Upper lobe of left lung (tissue), 4 donors: ENCODE measurements around the gene CDK6.

Experiments used
- CTCF ChIP-seq, 6 experiments: fragments of 450-650 bp in 4 of 6; fragments of 200-600 bp in 2 of 6; sonication (generic) in 2 of 6; IDR thresholded peaks; one replicate each; pipeline ENCODE4 v1.5.1; 2016 to 2019; ENCODE audit warnings: antibody characterized with exemption in 6 of 6
- POLR2A ChIP-seq, 4 donors: fragments of 450-650 bp; IDR thresholded peaks; one replicate each; pipeline ENCODE4 v1.5.1; 2016 to 2017; ENCODE audit warnings: antibody characterized with exemption in 4 of 4, mild to moderate bottlenecking in 2 of 4

- TF ChIP-seq CTCF (IDR thresholded peaks at IDR 0.05): no peak
- no peak for TF ChIP-seq POLR2A (IDR thresholded peaks at IDR 0.05)
Observed at GRCh38 chr7:92709912-92710311, 126.5 kb downstream of the CDK6 start.
